Uterus (tissue), 4 donors: ENCODE data around the gene ARHGAP29. TPM values are rescaled to one million over a fixed set of nuclear protein-coding genes. Genes with fewer than 3 reads are reported as not detected.

Experiments used
- DNase-seq, 2 donors: peaks; one replicate each; pipeline ENCODE4 v3.0.0-alpha.2; 2019 to 2020
- H3K27ac ChIP-seq, 2 donors: fragments of 200-600 bp; sonication (generic); 1 replicate in 1 of 2; 2 replicates in 1 of 2; pipeline ENCODE4 v1.5.1; 2016 to 2018
- H3K27me3 ChIP-seq, 2 donors: fragments of 200-600 bp; sonication (generic); one replicate each; pipeline ENCODE4 v1.5.1; 2018 to 2019; ENCODE audit warnings: control low read depth in 1 of 2
- H3K36me3 ChIP-seq, 2 donors: fragments of 200-600 bp; sonication (generic); one replicate each; pipeline ENCODE4 v1.5.1; 2019; ENCODE audit warnings: control low read depth in 1 of 2
- H3K4me1 ChIP-seq, 2 donors: fragments of 200-600 bp; sonication (generic); one replicate each; pipeline ENCODE4 v1.5.1; 2018 to 2019; ENCODE audit warnings: control low read depth in 1 of 2
- H3K4me3 ChIP-seq, 2 donors: fragments of 200-600 bp; sonication (generic); 1 replicate in 1 of 2; 2 replicates in 1 of 2; pipeline ENCODE4 v1.5.1; 2018 to 2019; ENCODE audit warnings: mild to moderate bottlenecking in 1 of 2
- H3K9me3 ChIP-seq, 2 donors: fragments of 200-600 bp; sonication (generic); one replicate each; pipeline ENCODE4 v1.5.1; 2019; ENCODE audit warnings: control low read depth in 1 of 2
- POLR2A ChIP-seq, 2 donors: fragments of 450-650 bp; IDR thresholded peaks; one replicate each; pipeline ENCODE4 v1.6.1; 2016; ENCODE audit warnings: antibody characterized with exemption in 2 of 2, mild to moderate bottlenecking in 1 of 2, moderate library complexity in 1 of 2
- intact Hi-C: fragments of 100-400 bp; cut with DNase I; formaldehyde crosslinking; loops from one replicate; pipeline ENCODE4 v1.15.1; 2023; ENCODE audit warnings: low total_unique reads
- total RNA-seq, 4 donors: library from RNA; depleted of rRNA in 3 of 4; stranded (reverse); fragments of >200 nt in 3 of 4; gene quantifications; one replicate each; pipeline versions ENCODE4 v1.1.0 to v1.2.4, GENCODE V29; 2014 to 2023
- TF ChIP-seq, protein P1 (sequence below), 4 experiments: fragments of 200-600 bp in 2 of 4; fragments of 450-650 bp in 2 of 4; sonication (generic) in 2 of 4; IDR thresholded peaks; one replicate each; pipeline ENCODE4 v1.5.1; 2016 to 2019; ENCODE audit warnings: antibody characterized with exemption in 4 of 4, mild to moderate bottlenecking in 2 of 4, moderate library complexity in 1 of 4
- donor health status: DM: yes; HTN: yes; CAD: no.

The ARHGAP29 gene
- total RNA-seq, 4 donors from 2014 or later: 20.0 to 67.3 (median 38.8) TPM

DNA sequence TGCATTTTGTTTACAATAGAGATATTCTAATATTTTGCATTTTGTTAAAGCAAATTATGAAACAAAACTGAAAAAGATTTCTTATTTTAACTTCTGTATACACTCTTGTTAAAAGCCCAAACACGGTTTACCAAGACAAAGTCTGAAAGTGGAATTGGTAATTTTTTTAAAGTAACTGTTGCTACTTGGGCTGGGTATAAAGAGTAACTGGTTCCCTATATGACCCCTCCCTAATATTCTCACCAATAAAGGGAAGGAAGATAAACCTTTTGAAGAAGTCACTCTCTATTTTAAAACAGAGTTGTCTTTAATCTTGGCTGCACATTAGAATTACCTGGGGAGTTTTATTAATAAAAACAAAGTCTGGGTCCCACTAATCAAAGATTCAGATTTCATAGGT lies 27.4 kb downstream of the ARHGAP29 start:
- H3K4me1 ChIP-seq: no peaks in the 10 kb centered on the region
- intact Hi-C loops: no loop called here
- H3K4me3 ChIP-seq: no peak overlapping the region
- TF ChIP-seq, protein P1, sequence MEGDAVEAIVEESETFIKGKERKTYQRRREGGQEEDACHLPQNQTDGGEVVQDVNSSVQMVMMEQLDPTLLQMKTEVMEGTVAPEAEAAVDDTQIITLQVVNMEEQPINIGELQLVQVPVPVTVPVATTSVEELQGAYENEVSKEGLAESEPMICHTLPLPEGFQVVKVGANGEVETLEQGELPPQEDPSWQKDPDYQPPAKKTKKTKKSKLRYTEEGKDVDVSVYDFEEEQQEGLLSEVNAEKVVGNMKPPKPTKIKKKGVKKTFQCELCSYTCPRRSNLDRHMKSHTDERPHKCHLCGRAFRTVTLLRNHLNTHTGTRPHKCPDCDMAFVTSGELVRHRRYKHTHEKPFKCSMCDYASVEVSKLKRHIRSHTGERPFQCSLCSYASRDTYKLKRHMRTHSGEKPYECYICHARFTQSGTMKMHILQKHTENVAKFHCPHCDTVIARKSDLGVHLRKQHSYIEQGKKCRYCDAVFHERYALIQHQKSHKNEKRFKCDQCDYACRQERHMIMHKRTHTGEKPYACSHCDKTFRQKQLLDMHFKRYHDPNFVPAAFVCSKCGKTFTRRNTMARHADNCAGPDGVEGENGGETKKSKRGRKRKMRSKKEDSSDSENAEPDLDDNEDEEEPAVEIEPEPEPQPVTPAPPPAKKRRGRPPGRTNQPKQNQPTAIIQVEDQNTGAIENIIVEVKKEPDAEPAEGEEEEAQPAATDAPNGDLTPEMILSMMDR (IDR thresholded peaks at IDR 0.05): no peak
- no peak for TF ChIP-seq POLR2A (IDR thresholded peaks at IDR 0.05)
- H3K36me3 ChIP-seq: no peaks in the 10 kb centered on the region
- no peak overlapping the region for H3K27ac ChIP-seq
- no peaks in the 10 kb centered on the region for H3K27me3 ChIP-seq
- no peak for DNase-seq
- H3K9me3 ChIP-seq: no peaks in the 10 kb centered on the region

DNA sequence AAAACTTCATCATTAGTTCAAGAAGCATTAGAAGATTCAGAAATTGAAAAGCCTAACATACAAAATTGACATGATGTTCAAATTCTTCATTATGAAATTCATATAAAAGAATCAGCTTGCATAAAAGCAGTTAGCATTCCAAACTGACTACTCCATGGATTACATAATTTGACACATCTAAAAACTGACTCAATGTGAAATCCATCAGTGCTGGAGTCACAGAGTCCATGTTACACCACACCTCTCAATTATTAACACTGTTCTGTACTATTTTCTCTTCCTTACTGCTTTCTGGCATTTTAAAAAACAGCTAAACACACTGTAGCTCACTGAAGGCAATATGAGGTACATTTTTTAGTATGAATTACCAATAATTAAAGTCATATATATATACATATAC lies 28.0 kb downstream of the ARHGAP29 start:
- DNase-seq: no peak
- Histone ChIP-seq H3K27me3 (no peaks in the 10 kb centered on the region), H3K36me3 (no peaks in the 10 kb centered on the region), H3K4me3 (no peak overlapping the region), H3K4me1 (no peaks in the 10 kb centered on the region), H3K27ac (no peak overlapping the region), H3K9me3 (no peaks in the 10 kb centered on the region)
- intact Hi-C loops: no loop called here
- TF ChIP-seq, protein P1 (IDR thresholded peaks at IDR 0.05): no peak
- TF ChIP-seq POLR2A (IDR thresholded peaks at IDR 0.05): no peak

DNA sequence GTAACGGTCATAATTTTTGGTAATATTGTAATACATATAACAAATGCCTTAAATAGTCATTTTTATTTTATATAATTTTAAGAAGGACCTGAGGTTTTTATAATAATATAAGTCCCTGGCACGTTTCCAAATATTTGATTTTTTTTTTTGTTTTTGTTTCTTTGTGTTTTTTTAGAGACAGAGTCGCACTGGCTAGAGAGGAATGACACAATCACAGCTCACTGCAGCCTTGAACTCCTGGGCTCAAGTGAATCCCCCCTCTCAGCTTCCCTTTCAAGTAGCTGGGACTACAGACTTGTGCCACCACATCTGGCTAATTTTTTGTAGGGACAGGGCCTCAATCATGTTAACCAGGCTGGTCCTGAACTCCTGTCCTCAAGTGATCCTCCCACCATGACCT lies 29.7 kb downstream of the ARHGAP29 start:
- Histone ChIP-seq H3K4me3 (no peak overlapping the region), H3K36me3 (no peaks in the 10 kb centered on the region), H3K9me3 (no peaks in the 10 kb centered on the region), H3K27me3 (no peaks in the 10 kb centered on the region), H3K4me1 (no peaks in the 10 kb centered on the region), H3K27ac (no peak overlapping the region)
- no peak for DNase-seq
- intact Hi-C loops: no loop called here
- no peak for TF ChIP-seq POLR2A (IDR thresholded peaks at IDR 0.05)
- TF ChIP-seq, protein P1 (IDR thresholded peaks at IDR 0.05): no peak

DNA sequence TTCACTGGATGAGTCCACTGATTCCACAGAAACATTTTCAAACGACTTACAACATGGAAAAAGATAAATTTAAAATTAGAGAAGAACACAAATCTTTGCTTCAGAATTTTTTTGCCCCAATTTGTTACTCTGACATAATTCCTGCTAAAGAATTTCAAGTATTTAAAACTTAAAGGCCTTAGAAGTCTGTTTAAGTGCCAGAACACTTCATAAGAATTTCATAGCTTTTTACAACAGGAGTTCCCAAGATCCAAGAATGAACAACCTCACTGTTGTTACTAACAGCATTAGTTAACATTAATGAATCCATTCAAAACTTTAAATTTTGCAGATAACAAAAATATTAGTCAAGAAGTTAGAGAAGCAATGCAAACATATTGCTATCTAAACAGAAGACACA lies 31.7 kb downstream of the ARHGAP29 start:
- no peak overlapping the region for H3K4me3 ChIP-seq
- no peaks in the 10 kb centered on the region for H3K36me3 ChIP-seq
- no peak for DNase-seq
- no peaks in the 10 kb centered on the region for H3K9me3 ChIP-seq
- H3K27ac ChIP-seq: no peak overlapping the region
- TF ChIP-seq, protein P1 (IDR thresholded peaks at IDR 0.05): no peak
- no peak for TF ChIP-seq POLR2A (IDR thresholded peaks at IDR 0.05)
- H3K27me3 ChIP-seq: no peaks in the 10 kb centered on the region
- intact Hi-C loops: no loop called here
- H3K4me1 ChIP-seq: no peaks in the 10 kb centered on the region

DNA sequence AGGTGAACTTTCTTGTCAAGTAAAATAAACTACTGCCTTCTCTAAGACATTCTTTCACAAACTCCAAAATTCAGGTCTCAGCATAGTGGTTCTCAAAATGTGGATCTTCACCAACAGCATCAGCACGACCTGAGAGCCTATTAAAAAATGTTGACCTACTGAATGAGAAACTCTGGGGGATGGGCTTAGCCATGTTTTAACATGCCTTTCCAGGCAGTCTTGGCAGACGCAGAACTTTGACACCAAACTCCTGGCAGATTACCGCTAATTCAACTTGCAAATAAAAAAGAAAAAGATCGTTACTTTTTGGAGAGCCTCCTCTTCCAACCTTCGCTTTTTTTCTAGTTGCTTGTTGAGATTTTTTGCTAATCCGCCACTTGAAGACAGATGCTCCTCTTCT lies 35.1 kb downstream of the ARHGAP29 start:
- TF ChIP-seq, protein P1 (IDR thresholded peaks at IDR 0.05): no peak
- Histone ChIP-seq H3K36me3 (no peaks in the 10 kb centered on the region), H3K27me3 (no peaks in the 10 kb centered on the region), H3K4me3 (no peak overlapping the region), H3K4me1 (no peaks in the 10 kb centered on the region), H3K9me3 (no peaks in the 10 kb centered on the region), H3K27ac (no peak overlapping the region)
- intact Hi-C loops: no loop called here
- no peak for DNase-seq
